Astrocyte (in vitro differentiated cells and primary cell): ENCODE data around the gene ALKBH4. TPM values are rescaled to one million over a fixed set of nuclear protein-coding genes. Genes with fewer than 3 reads are reported as not detected.

Experiments used
- DNase-seq: peaks from one replicate; pipeline ENCODE4 v3.0.0-alpha.2; 2010; ENCODE audit warnings: low read depth
- FAIRE-seq: peaks from 2 replicates; lab custom pipeline; 2011; peaks lifted over from hg19 to GRCh38; lab: Jason Lieb, UNC
- H2AFZ ChIP-seq: 2 replicates; pipeline ENCODE4 v1.6.0; 2012; ENCODE audit warnings: low read depth, low read length, inconsistent platforms
- H3K27ac ChIP-seq: 2 replicates; pipeline ENCODE4 v1.5.1; 2011; ENCODE audit warnings: low read depth, low read length, inconsistent platforms
- H3K27me3 ChIP-seq: 2 replicates; pipeline ENCODE4 v1.6.0; 2011; ENCODE audit warnings: low read length, inconsistent platforms; ENCODE audit not compliant: insufficient read depth
- H3K36me3 ChIP-seq: 2 replicates; pipeline ENCODE4 v1.5.1; 2011; ENCODE audit warnings: low read length, inconsistent platforms; ENCODE audit not compliant: insufficient read depth
- H3K4me1 ChIP-seq: 2 replicates; pipeline ENCODE4 v1.5.1; 2011; ENCODE audit warnings: low read length, inconsistent platforms; ENCODE audit not compliant: insufficient read depth
- H3K4me2 ChIP-seq: 2 replicates; pipeline ENCODE4 v1.6.0; 2012; ENCODE audit warnings: low read length, inconsistent platforms
- H3K4me3 ChIP-seq: 2 replicates; pipeline ENCODE4 v1.5.1; 2011; ENCODE audit warnings: low read depth, mild to moderate bottlenecking, low read length, inconsistent platforms; ENCODE audit not compliant: insufficient read depth
- H3K79me2 ChIP-seq: 2 replicates; pipeline ENCODE4 v1.6.0; 2012; ENCODE audit warnings: mild to moderate bottlenecking, low read length, inconsistent platforms; ENCODE audit not compliant: insufficient read depth
- H3K9ac ChIP-seq: 2 replicates; pipeline ENCODE4 v1.6.0; 2012; ENCODE audit warnings: mild to moderate bottlenecking, low read length, inconsistent platforms
- H3K9me3 ChIP-seq: 2 replicates; pipeline ENCODE4 v1.5.1; 2012; ENCODE audit warnings: low read depth, mild to moderate bottlenecking, low read length, inconsistent platforms; ENCODE audit not compliant: insufficient read depth
- H4K20me1 ChIP-seq: 2 replicates; pipeline ENCODE4 v1.6.0; 2012; ENCODE audit warnings: low read length, inconsistent platforms; ENCODE audit not compliant: insufficient read depth
- H3K27ac Mint-ChIP-seq: one replicate; pipeline ENCODE4 v1.8.0; 2021; ENCODE audit warnings: mild to moderate bottlenecking, mixed read lengths; ENCODE audit not compliant: unreplicated experiment
- H3K27me3 Mint-ChIP-seq: one replicate; pipeline ENCODE4 v1.8.0; 2021; ENCODE audit warnings: low read depth, mixed read lengths; ENCODE audit not compliant: unreplicated experiment
- H3K36me3 Mint-ChIP-seq: one replicate; pipeline ENCODE4 v1.8.0; 2021; ENCODE audit warnings: low read depth, mixed read lengths; ENCODE audit not compliant: unreplicated experiment
- H3K4me1 Mint-ChIP-seq: one replicate; pipeline ENCODE4 v1.8.0; 2021; ENCODE audit warnings: low read depth, mixed read lengths; ENCODE audit not compliant: unreplicated experiment
- H3K4me3 Mint-ChIP-seq: one replicate; pipeline ENCODE4 v1.8.0; 2021; ENCODE audit warnings: mild to moderate bottlenecking, moderate library complexity, mixed read lengths; ENCODE audit not compliant: unreplicated experiment
- H3K9me3 Mint-ChIP-seq: one replicate; pipeline ENCODE4 v1.8.0; 2021; ENCODE audit warnings: mild to moderate bottlenecking, mixed read lengths; ENCODE audit not compliant: unreplicated experiment
- EZH2 ChIP-seq: IDR thresholded peaks from 2 replicates; pipeline ENCODE4 v1.6.1; 2012; ENCODE audit warnings: mild to moderate bottlenecking, low read length, inconsistent platforms; ENCODE audit not compliant: insufficient read depth
- total RNA-seq: library from RNA; stranded (reverse); gene quantifications from 2 replicates; pipeline ENCODE4 v1.2.1, GENCODE V29; 2021
- TF ChIP-seq, protein P1 (sequence below): IDR thresholded peaks from 2 replicates; pipeline ENCODE4 v1.5.1; 2011; ENCODE audit warnings: low read depth, mild to moderate bottlenecking, inconsistent platforms, low read length, moderate library complexity; ENCODE audit not compliant: insufficient read depth

Gene ALKBH4
- total RNA-seq, 1 donor from 2014 or later, result 8.7 TPM

DNA sequence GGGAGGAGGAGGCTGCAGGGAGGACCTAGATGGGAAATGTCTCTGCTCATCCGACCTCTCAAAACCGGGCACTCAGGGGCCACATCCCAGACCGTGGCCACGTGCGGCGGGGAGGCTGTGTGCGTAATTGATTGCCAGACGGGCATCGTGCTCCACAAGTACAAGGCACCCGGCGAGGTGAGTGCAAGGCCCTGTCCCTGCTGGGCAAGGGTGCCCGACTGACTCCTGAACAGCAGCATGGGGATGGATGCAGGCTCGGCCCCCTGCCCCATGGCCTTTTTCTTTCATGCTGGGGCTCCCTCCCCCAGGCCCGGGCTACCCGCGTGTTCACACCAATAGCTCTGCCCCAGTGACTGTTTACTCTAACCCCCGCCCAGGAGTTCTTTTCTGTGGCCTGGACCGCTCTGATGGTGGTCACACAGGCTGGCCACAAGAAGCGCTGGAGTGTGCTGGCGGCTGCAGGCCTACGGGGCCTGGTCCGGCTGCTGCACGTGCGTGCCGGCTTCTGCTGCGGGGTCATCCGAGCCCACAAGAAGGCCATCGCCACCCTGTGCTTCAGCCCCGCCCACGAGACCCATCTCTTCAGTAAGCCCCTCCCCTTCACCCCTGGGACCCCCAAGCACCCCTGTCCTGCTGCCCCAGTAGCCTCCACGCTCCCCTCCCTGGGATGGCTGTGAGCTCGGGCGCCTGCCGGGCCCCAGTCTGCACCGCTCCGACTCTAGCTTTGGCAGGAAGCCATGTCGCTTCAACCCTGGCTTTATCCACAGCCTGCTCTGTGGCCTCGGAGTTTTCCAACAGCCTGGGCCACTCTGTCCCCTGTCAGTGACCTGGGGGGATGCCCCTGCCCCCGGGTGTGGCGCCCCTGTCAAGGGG, 4.1 kb upstream of the ALKBH4 start:
- no peaks in the 10 kb centered on the region for H3K9me3 Mint-ChIP-seq
- Histone ChIP-seq H3K36me3 (peaks cover 3% of the 10 kb centered on the region), H3K4me3 (no peak overlapping the region), H3K4me1 (peaks cover 12% of the 10 kb centered on the region), H3K79me2 (peaks cover 23% of the 10 kb centered on the region), H3K4me2 (no peak overlapping the region), H3K27ac (no peak overlapping the region), H3K27me3 (no peaks in the 10 kb centered on the region), H4K20me1 (peaks cover 26% of the 10 kb centered on the region), H2AFZ (no peak overlapping the region), H3K9ac (no peak overlapping the region), H3K9me3 (no peaks in the 10 kb centered on the region)
- H3K4me3 Mint-ChIP-seq, result no peak overlapping the region
- H3K27ac Mint-ChIP-seq, result no peak overlapping the region
- FAIRE-seq, result no peak
- peaks cover 3% of the 10 kb centered on the region for H3K4me1 Mint-ChIP-seq
- DNase-seq, result no peak
- H3K36me3 Mint-ChIP-seq, result peaks cover 4% of the 10 kb centered on the region
- no peaks in the 10 kb centered on the region for H3K27me3 Mint-ChIP-seq
- TF ChIP-seq, protein P1, sequence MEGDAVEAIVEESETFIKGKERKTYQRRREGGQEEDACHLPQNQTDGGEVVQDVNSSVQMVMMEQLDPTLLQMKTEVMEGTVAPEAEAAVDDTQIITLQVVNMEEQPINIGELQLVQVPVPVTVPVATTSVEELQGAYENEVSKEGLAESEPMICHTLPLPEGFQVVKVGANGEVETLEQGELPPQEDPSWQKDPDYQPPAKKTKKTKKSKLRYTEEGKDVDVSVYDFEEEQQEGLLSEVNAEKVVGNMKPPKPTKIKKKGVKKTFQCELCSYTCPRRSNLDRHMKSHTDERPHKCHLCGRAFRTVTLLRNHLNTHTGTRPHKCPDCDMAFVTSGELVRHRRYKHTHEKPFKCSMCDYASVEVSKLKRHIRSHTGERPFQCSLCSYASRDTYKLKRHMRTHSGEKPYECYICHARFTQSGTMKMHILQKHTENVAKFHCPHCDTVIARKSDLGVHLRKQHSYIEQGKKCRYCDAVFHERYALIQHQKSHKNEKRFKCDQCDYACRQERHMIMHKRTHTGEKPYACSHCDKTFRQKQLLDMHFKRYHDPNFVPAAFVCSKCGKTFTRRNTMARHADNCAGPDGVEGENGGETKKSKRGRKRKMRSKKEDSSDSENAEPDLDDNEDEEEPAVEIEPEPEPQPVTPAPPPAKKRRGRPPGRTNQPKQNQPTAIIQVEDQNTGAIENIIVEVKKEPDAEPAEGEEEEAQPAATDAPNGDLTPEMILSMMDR, result no peak
- no peak for TF ChIP-seq EZH2

DNA sequence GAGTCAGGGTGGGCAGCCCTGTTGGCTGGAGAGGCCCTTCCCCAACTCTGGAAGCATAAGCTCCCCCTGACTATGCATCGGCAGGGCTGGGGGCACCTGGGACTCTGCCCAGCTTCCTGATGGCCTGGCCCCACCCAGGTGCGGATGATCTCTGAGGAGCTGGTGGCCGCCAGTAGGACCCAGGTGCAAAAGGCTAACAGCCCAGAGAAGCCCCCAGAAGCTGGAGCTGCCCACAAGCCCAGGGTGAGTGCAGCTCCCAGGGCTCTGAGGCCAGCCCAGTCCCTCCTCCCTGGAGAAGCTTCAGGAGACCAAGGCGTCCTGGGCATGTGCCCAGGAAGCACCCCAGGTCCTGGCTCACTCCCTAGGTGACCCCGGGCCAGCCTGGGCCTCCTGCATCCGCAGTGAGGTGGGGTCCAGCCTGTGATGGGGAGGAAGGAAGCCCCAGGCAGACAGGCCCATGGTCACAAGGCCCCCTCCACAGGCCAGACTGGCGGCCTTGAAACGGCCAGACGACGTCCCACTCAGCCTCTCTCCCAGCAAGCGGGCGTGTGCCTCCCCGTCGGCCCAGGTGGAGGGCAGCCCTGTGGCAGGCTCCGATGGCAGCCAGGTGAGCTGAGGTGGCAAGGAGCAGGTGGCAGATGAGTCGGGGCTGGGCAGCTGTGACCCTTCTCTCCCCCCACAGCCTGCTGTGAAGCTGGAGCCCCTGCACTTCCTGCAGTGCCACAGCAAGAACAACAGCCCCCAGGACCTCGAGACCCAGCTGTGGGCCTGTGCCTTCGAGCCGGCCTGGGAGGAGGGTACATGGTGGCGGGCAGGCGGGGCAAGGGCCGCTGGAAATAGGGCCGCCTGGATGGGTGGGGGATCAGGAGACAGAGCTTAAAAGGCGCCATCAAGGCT, 3.2 kb upstream of the ALKBH4 start:
- Mint-ChIP-seq H3K9me3 (no peaks in the 10 kb centered on the region), H3K4me1 (peaks cover 4% of the 10 kb centered on the region), H3K27me3 (no peaks in the 10 kb centered on the region), H3K36me3 (peaks cover 4% of the 10 kb centered on the region), H3K27ac (no peak overlapping the region), H3K4me3 (no peak overlapping the region)
- FAIRE-seq (no peak), DNase-seq (no peak)
- Histone ChIP-seq H3K9me3 (no peaks in the 10 kb centered on the region), H3K27me3 (no peaks in the 10 kb centered on the region), H3K9ac (no peak overlapping the region), H4K20me1 (peaks cover 23% of the 10 kb centered on the region), H3K4me3 (no peak overlapping the region), H3K4me2 (no peak overlapping the region), H2AFZ (no peak overlapping the region), H3K27ac (no peak overlapping the region), H3K36me3 (no peaks in the 10 kb centered on the region), H3K79me2 (peaks cover 27% of the 10 kb centered on the region), H3K4me1 (peaks cover 12% of the 10 kb centered on the region)
- no peak for TF ChIP-seq EZH2
- TF ChIP-seq, protein P1, result no peak
